ENCODE measurements around the gene CLDN3.
"Not testable (repeated sequence)": the region's sequence is repeated elsewhere in the genome, so short reads cannot be mapped to it uniquely, and the experiment has no call there.

CLDN3 gene

DNA sequence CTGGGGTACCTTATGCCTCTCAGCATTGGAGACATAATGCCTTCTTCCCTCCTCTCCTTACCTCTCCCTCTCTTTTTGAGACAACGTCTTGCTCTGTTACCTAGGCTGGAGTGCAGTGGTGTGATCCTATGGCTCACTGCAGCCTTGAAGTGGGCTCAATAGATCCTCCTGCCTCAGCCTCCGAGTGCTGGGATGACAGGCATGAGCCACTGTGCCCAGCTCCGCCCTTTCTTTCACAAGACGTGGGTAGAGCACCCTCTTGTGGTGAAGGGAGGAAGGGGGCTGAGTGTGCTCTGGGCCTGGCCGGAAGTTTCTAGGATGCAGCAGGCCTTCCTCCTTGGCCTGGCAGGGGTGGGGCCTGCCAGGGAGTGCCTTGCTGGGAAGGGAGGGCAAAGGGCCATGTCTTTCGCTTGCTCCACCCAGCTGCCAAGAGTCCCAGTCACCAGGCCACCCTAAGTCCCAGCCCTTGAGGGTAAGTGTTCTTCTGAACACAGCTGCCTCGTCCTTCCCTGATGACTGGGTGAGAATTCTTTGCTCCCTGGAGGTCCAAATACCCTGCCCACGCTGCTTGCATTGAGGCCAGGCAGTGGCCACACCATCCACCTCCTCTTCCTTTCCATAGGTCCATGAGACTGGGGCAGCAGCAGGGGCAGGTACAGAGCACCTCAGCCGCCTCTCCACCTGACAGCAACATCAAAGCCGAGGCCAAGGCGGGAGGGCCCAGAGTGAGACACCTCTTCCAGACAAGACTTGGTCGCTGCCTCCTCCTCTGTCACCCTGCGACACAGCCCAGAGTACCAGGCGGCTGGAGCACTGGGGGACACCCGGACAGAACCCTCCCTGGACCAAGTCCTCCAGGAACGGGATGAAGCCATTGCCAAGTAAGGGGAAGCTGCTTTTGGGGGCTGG is 35.2 kb downstream of the CLDN3 start:
- peak; percentile 91 to 92 for DNase-seq

DNA sequence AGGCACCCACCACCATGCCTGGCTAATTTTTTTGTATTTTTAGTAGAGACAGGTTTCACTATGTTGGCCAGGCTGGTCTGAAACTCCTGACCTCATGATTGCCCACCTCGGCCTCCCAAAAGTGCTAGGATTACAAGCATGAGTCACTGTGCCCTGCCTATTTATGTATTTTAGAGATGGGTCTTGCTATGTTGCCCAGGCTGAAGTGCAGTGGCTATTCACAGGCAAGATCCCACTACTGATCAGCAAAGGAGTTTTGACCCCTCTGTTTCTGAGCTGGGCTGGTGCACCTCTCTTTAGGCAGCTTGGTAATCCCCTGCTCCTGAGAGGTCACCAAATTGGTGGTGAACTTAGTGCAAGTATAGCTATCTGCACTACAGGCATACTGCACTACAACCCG is 37.7 kb downstream of the CLDN3 start:
- DNase-seq, result no peak

DNA sequence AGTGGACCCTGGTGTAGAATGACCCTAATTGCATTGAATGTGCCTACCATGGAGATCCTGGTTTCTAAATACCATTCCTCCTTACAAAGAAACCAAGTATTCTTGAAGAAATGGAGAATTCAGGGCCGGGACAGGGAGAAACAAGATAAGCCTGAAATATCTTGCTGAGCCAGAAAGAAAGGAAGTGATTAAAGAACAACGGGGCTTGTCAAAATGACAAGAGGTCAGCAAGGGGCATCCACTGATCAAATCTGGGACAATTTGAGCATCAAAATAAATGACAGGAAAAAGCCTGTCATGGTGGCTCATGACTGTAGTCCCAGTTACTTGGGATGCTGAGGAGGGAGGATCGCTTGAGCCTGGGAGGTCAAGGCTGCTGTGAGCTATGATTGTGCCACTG is 39.6 kb downstream of the CLDN3 start:
- no peak for DNase-seq

DNA sequence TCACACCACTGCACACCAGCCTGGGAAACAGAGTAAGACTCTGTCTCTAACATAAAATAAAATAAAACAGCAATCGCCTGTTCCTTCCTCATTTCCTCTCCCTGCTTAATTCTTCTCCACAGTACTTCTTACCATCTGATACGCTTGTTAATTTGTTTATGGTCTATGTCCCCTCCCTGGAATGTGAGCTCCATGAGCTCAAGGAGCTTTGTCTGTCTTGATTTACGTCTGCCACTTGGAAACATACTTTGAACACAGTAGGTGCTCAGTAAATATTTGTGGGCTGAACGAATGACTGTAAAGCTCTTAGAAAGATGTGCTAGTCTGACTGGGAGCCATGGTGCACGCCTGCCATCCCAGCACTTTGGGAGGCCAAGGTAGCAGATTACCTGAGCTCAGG is 41.5 kb downstream of the CLDN3 start:
- no peak for DNase-seq

DNA sequence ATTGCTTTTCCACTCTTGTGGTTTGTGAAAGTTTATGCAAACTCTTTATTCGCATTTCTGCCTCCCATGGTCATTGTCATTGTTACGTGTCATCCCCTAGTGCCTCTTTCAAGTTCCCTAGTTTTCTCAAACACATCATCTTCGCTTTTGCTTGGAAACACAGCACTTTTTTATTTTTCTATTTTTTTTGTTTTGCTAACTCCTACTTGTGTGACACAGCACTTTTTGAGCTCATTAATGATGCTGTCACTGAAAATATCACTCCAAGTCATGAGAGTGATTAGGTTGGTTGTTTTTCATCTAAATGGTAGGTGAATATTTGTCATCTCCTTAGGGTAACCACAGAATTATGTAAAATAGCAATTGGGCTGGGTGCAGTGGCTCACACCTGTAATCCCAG is 42.1 kb downstream of the CLDN3 start:
- DNase-seq, result no peak

DNA sequence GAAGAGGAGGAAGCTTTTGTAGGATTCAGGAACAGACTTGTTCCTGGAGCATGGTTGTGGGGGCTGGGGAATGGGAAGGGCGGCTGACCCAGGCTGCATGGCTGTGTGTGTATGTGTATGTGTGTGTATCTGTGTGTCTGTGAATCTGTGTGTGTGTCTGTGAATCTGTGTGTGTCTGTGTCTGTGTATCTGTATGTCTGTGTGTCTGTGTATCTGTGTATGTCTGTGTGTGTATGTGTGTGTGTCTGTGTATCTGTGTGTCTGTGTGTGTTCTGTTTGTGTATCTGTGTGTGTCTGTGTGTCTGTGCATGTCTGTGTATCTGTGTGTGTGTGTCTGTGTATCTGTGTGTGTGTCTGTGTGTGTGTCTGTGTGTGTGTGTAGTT is 44.0 kb downstream of the CLDN3 start:
- no peak for DNase-seq

DNA sequence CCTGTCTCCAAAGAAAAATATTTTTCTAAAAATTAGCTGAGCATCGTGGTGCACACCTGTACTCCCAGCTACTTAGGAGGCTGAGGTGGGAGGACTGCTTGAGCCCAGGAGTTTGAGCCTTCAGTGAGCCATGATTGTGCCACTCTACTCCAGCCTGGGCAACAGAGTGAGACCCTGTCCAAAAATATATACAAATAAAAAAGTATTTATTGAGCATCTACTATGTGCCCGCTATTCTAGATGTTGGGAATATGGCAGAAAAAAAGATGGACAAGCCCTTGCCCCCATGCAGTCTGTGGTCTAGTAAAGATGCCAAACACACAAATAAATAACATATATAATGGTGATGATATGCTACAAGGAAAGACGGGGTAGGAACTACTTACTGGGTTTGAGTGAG is 46.3 kb downstream of the CLDN3 start:
- no peak for DNase-seq

DNA sequence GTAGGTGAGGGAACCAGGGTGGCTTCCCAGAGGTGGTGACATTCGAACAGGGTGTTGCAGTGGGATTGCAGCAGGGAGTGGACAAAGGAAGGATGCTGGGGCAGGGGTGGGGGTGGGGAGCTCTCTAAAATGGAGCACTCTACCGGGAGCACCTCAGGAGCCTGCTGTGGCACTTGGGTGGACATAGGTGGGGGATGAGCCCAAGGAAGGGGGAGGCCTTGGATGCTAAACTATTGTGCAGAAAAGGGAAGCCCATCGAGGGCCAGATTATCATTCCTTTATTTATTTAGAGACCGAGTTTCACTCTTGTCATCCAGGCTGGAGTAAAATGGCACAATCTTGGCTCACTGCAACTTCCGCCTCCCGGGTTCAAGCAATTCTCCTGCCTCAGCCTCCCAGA is 47.3 kb downstream of the CLDN3 start:
- no peak for DNase-seq

DNA sequence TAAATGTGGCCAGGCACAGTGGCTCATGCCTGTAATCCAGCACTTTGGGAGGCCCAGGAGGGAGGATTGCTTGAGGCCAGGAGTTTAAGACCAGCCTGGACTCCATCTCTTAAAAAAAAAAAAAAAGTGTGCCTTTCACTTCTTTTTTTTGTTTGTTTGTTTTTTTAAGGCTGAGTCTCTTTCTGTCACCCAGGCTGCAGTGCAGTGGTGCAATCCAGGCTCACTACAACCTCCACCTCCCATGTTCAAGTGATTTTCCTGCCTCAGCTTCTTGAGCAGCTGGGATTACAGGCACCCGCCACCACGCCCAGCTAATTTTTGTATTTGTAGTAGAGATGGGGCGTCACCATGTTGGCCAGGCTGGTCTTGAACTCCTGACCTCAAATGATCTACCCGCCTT is 47.9 kb downstream of the CLDN3 start:
- not testable (repeated sequence) for DNase-seq

DNA sequence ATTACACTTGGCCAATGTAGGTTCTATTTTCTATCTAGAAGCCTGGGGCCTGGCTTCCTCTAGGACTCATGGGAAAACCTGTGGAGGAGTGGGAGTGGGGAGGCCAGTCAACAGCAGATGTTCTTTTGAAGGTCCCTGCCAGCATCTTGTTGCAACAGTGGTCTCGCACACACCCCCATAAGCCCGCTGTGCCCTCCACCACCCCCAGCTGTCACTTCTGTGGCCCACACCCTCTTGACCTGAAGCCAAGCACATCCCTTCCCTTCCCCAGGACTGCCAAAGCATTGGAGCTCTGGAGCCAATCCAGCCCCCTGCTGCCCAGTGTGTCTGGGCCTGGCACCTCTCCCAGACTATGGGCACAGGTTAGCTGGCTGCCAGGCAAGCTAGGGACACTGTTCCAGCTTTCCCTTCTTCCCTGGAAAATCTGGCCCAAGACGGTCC is 48.7 kb downstream of the CLDN3 start:
- DNase-seq, result no peak

DNA sequence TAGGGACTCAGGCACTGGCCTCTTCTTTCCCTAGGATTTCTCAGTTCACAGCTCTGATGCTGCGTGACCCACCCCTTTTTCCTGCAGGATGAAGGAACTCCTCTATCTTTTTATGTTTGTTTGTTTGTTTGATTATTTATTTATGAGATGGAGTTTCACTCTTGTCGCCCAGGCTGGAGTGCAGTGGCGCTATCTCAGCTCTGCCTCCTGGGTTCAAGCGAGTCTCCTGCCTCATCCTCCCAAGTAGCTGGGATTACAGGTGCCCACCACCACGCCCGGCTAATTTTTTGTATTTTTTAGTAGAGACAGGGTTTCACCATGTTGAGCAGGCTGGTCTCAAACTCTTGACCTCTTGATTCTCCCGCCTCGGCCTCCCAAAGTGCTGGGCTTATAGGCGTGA is 49.6 kb downstream of the CLDN3 start:
- DNase-seq, result not testable (repeated sequence)

DNA sequence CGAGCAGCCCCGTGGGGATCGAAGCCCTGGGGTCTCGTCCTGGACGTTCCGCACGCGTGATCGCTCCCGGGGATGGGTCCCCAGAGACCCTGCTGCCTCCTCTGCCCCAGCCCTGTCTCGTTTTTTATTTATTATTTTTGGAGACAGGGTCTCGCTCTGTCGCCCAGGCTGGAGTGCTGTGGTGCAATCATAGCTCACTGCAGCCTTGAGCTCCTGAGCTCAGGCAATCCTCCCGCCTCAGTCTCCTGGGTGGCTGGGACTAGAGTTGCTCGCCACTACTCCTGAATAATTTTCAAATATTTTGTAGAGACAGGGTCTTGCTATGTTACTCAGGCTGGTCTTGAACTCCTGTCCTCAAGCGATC is 50.3 kb downstream of the CLDN3 start:
- no peak for DNase-seq
